ENCODE results near the gene MYL7. TPM values are rescaled to one million over a fixed set of nuclear protein-coding genes. Genes with fewer than 3 reads are reported as not detected.

MYL7 gene
- total RNA-seq, 1 experiment from 2014 or later, result 5.7 TPM

- Histone ChIP-seq H2BK12ac (ENCODE audit: insufficient read length, low read depth, low read length) (no peak overlapping the region), H3K14ac (ENCODE audit: insufficient read depth, low read length) (no peak overlapping the region), H2BK120ac (ENCODE audit: low read depth, low read length, poor library complexity, severe bottlenecking) (no peak overlapping the region), H3K27ac (ENCODE audit: insufficient read length, low read depth, low read length) (no peak overlapping the region), H3K4me1 (ENCODE audit: insufficient read depth, low read length) (no peaks in the 10 kb centered on the region; the same call in 1 of the 2 replicates), H2AK5ac (ENCODE audit: insufficient read length, low read length) (no peak overlapping the region), H3K27me3 (ENCODE audit: insufficient read depth, low read length) (no peaks in the 10 kb centered on the region; the same call in 1 of the 2 replicates), H3K23me2 (ENCODE audit: insufficient read length, low read depth, low read length, poor library complexity, severe bottlenecking) (peaks cover 10% of the 10 kb centered on the region), H4K20me1 (ENCODE audit: control insufficient read depth, insufficient read depth, insufficient read length) (no peaks in the 10 kb centered on the region), H3K56ac (ENCODE audit: insufficient read length, low read depth, low read length) (no peak overlapping the region), H4K8ac (replicated peaks; ENCODE audit: insufficient read length, low read depth, low read length) (no peak overlapping the region), H3K9me3 (ENCODE audit: control insufficient read depth, low read depth, low read length) (no peaks in the 10 kb centered on the region), H3K18ac (ENCODE audit: insufficient read length, low read depth, low read length) (no peak overlapping the region), H2BK20ac (ENCODE audit: low read depth, low read length, poor library complexity, severe bottlenecking) (no peak overlapping the region), H4K91ac (ENCODE audit: insufficient read length, low read depth, low read length) (no peak overlapping the region), H3K23ac (ENCODE audit: insufficient read length, low read depth, low read length) (no peak overlapping the region), H3K4me2 (ENCODE audit: insufficient read depth, insufficient read length, low read length) (no peak overlapping the region), H3K4ac (ENCODE audit: low read depth, low read length) (no peak overlapping the region), H2BK5ac (ENCODE audit: insufficient read length, low read length) (no peak overlapping the region), H2BK15ac (ENCODE audit: low read depth, low read length) (no peak overlapping the region), H2AFZ (ENCODE audit: low read length) (no peak overlapping the region), H3K9ac (ENCODE audit: extremely low read depth, insufficient read length, low read length) (no peak overlapping the region), H3T11ph (ENCODE audit: low read length) (no peak overlapping the region), H4K5ac (ENCODE audit: insufficient read length, low read depth, low read length) (no peak overlapping the region), H3K79me1 (ENCODE audit: insufficient read depth, low read depth, low read length, poor library complexity, severe bottlenecking) (no peaks in the 10 kb centered on the region), H3K79me2 (ENCODE audit: insufficient read depth, low read length) (no peaks in the 10 kb centered on the region)
- H3K36me3 Mint-ChIP-seq (ENCODE audit: insufficient read depth in 1 of 3, low read depth in 3 of 3), result peaks cover 2 to 13% (median 11%) of the 10 kb centered on the region in 3 experiments; a peak in 5 of 7 replicates
- peaks cover 11 to 15% of the 10 kb centered on the region in 2 experiments for H3K4me1 Mint-ChIP-seq
- no CpG with 5 or more reads among the region's 10 CpGs for WGBS (ENCODE audit: extremely low coverage, insufficient read length, low lambda C conversion rate)
- no peak for TF ChIP-seq CTCF (conservative IDR thresholded peaks at IDR 0.05)
- peaks cover 29% of the 10 kb centered on the region for H3K27me3 Mint-ChIP-seq (ENCODE audit: low read depth)
- no peak overlapping the region for H3K4me3 Mint-ChIP-seq
- H3K9me3 Mint-ChIP-seq, result no peaks in the 10 kb centered on the region
- H3K27ac Mint-ChIP-seq, result no peak overlapping the region
- DNase-seq, result no peak
These were observed 34.6 kb downstream of the MYL7 start for GRCh38 chr7:44106311-44107065.

Data from H9 (cell line).